ENCODE results near the gene ZNF804B.

ZNF804B gene

DNA sequence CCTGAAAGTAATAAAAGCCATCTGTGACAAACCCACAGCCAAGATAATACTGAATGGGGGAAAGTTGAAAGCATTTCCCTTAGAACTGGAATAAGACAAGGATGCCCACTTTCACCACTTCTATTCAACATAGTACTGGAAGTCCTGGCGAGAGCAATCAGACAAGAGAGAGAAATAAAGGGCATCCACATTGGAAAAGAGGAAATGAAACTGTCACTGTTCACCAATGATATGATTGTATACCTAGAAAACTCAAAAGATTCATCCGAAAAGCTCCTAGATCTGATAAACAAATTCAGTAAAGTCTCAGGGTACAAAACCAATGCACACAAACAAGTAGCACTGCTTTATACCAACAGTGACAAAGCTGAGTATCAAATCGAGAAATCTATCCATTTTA lies 617.7 kb downstream of the ZNF804B start:
- Histone ChIP-seq H3K4me1 (ENCODE audit: insufficient read depth, low read length) (no peaks in the 10 kb centered on the region), H3K36me3 (ENCODE audit: insufficient read depth, low read length) (no peaks in the 10 kb centered on the region), H3K9me3 (ENCODE audit: control insufficient read depth, insufficient read depth, low read length) (no peaks in the 10 kb centered on the region), H3K9ac (ENCODE audit: low read depth, low read length) (no peak overlapping the region)

DNA sequence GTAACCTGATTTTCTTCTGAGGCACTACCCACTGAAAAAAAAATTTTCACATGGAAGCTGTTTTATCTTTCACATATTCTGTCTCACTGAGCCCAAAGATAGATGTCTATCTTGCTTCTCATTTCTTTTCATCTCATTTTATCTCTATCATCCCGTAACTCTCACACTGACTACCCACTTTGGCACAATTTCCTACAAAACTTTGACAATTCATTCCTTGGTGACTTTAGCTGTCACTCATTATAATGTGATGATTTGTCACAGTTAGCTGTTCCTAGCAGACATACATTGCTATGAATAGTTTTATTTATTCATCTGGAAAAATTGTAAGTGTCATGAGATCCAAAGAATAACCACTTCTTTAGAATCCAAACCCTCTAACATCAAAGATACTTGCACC lies 625.9 kb downstream of the ZNF804B start:
- no peaks in the 10 kb centered on the region; the same call in 1 of the 2 replicates for H3K9me3 ChIP-seq (ENCODE audit: control insufficient read depth, insufficient read depth, low read length)
- H3K9ac ChIP-seq (ENCODE audit: low read depth, low read length) = no peak overlapping the region
- H3K4me1 ChIP-seq (ENCODE audit: insufficient read depth, low read length) = no peaks in the 10 kb centered on the region
- H3K36me3 ChIP-seq (ENCODE audit: insufficient read depth, low read length) = no peaks in the 10 kb centered on the region
